Measurements from ENCODE around the gene LZIC.

LZIC gene

GRCh38 chr1:9886092-9886742 lies 57.0 kb downstream of the LZIC start:
- no peak for DNase-seq (ENCODE audit: low read depth)

GRCh38 chr1:9884805-9885204 lies 58.4 kb downstream of the LZIC start:
- DNase-seq (ENCODE audit: low read depth) = no peak

GRCh38 chr1:9883585-9884449 lies 59.4 kb downstream of the LZIC start:
- DNase-seq (ENCODE audit: low read depth) = no peak

- no peak for DNase-seq (ENCODE audit: low read depth)
Measured at GRCh38 chr1:9882945-9883303, 60.3 kb downstream of the LZIC start.

GRCh38 chr1:9882296-9882944 lies 60.8 kb downstream of the LZIC start:
- DNase-seq (ENCODE audit: low read depth) = no peak

GRCh38 chr1:9881838-9882249 lies 61.3 kb downstream of the LZIC start:
- DNase-seq (ENCODE audit: low read depth) = no peak

All from stimulated activated CD8-positive, alpha-beta memory T cell treated with anti-CD3 and anti-CD28 coated beads, Interleukin-15, amount 100 ng/mL, for 1 hour (primary cell).